Activated effector memory CD4-positive, alpha-beta T cell treated with Interleukin-2 at 50 U/mL for 16 hours (primary cell): ENCODE measurements around the gene PRH2.

Experiments used
- DNase-seq: peaks from one replicate; pipeline ENCODE4 v3.0.0-alpha.2; 2020

PRH2 gene

GRCh38 chr12:10928746-10929286 lies at the start of gene PRH2:
Gene PRH2, plus strand, starts transcription at chr12:10929236. Its CDS starts 38 bp downstream, at chr12:10929274.
- DNase-seq: no peak

DNA sequence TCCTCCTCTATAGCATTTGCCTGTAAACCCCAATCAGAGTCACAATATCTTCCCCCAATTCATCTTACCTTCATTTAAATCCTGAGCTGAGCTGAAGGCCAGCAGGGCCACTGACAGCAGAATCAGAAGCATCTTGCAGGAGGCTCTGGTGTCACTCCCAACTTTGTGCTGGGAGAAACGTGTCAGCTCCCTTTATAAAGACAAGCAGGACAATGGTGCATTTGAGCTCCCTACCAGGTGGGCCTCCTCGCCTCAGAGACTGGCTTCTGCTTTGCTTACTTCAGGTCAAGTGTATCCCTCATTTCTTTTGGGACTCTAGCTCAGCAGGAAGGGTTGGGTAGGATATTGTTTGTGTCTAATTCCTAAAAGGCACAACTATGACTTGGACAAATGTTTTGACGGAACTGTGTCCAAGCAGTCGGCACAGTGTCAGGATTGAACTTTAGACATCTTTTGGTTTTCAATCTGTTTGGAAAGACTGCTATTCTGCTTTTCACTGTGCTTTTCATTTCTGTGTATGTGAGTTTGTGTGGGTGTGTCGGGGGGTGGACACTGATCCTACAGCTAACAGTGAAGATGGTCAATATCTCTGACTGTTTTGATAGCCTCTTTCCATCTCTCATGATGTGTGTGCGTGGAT lies 44.8 kb upstream of the PRH2 start, which contains the start of gene PRH1:
Gene PRH1, minus strand, starts transcription at position 170 of the 640 bp plus-strand sequence. Its CDS starts 38 bp downstream, at position 132.
- DNase-seq: no peak

DNA sequence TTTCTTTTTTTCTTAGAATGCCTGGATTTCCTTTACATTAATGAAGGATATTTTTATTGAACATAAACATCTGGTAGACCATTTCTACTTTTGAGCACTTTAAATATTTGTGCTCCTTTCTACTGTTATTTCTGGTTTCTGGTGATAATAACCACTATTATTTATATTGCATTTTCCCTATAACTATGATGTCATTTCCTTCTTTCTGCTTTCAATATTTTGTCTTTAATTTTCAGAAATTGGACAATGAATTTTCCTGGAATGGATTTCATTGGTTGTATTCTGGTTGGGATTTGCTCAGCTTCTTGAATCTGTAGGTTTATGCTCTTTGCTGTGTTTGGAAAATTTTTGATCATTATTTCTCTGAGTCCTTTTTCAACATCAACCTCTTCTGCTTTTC lies 39.8 kb upstream of the PRH2 start:
- DNase-seq: no peak

GRCh38 chr12:10891937-10892336 lies 37.1 kb upstream of the PRH2 start:
- DNase-seq: no peak

DNA sequence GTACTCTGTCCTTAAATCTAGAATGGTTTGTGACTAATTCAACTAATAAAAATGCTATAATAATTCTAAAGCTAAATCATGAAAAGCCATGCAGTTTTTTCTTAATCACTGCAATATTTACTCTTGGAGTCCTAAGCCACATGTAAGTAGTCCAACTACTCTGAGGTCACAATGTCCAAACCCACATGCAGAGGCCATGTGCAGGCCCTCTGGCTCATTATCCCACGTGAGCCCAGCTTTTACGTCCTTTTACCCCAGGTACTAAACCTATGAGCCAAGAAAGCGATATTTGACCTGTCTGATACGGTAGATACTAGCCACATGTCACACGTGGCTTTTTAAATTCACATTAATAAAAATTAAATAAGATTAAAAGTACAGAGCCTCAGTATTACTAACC lies 32.2 kb upstream of the PRH2 start:
- no peak for DNase-seq

DNA sequence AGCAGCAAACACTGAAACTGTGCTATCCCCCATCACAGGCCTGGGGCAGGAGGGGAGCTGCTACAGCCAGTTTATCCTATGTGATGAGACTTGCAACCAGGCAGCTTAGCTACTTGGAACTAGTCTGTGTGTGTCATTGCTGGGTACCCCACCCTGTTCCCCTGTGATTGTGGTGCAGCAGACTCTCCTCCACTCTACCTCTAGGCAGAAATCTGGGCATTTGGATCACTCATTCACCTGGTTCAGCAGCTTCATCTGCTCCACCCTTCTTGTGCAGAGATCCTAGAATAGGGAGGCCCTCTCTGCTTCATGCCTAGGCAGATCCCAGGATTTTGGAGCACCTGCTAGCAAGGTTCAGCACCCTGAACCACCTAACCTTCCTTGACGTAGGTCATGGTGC lies 28.5 kb upstream of the PRH2 start:
- DNase-seq: no peak

GRCh38 chr12:10900972-10901371 lies 28.1 kb upstream of the PRH2 start:
- no peak for DNase-seq

DNA sequence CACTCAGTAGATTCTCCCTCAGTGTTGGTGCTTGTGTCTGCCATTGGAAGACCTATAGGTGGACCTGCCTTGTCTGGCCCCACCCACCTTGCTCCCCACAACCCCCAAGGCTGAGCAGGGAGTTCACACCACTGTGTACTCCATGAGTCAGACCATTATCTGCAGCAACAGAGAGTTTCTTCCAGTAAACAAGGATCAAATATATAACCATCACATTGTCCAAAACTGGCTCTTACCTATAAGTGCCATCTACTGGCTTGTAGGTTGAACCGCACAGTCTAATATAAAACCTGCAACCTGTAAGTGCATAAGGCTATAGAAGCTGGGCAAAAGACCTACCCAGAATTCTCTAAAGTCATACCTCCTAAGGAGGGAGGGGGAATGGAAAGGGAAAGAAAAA lies 27.6 kb upstream of the PRH2 start:
- no peak for DNase-seq

- DNase-seq: no peak
Observed at GRCh38 chr12:10904686-10905085, 24.4 kb upstream of the PRH2 start.

GRCh38 chr12:10909462-10909861 lies 19.6 kb upstream of the PRH2 start, which contains the start of gene TAS2R13:
Gene TAS2R13, minus strand, starts transcription at chr12:10909562. Its CDS starts 264 bp downstream, at chr12:10909298.
- no peak for DNase-seq

- no peak for DNase-seq
Observed at GRCh38 chr12:10910380-10910779, 18.7 kb upstream of the PRH2 start.

DNA sequence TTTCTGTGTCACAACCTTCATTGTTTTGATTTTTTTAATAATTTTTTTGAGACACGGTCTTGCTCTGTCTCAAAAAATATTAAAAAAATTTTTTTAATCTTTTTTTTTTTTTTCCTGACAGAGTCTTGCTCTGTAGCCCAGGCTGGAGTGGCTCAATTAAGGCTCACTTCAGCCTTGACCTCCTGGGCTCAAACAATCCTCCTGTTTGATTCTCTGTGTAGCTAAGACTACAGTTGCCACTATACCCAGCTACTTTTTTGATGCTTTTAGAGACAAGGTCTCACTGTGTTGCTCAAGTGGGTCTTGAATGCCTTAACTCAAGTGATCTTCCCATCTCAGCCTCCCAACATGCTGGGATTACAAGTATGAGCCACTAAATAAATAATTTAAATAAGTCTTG lies 9.2 kb upstream of the PRH2 start:
- no peak for DNase-seq

GRCh38 chr12:10926269-10926668 lies 2.8 kb upstream of the PRH2 start:
- DNase-seq: no peak

DNA sequence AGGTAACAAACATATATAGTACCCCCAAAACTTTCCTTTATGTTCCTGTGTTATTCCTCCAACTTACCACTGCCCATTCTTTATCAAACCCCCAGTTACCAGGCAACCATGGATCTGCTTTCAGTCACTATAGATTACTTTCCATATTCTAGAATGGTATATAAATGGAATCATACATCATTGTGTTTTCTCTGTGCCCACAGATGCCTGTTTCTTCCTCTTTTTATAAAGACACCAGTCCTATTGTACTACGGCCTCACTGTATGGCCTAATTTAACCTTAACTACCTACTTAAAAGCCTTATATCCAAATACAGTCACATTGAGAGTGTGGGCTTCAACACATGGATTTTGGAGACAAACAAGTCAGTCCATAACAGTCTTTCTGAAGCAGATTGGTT lies 7.5 kb downstream of the PRH2 start:
- DNase-seq: no peak

GRCh38 chr12:10939163-10939562 lies 10.1 kb downstream of the PRH2 start, which contains the start of gene TAS2R14:
Gene TAS2R14, minus strand, starts transcription at chr12:10939263. Its CDS starts 56 bp downstream, at chr12:10939207.
- DNase-seq: no peak

DNA sequence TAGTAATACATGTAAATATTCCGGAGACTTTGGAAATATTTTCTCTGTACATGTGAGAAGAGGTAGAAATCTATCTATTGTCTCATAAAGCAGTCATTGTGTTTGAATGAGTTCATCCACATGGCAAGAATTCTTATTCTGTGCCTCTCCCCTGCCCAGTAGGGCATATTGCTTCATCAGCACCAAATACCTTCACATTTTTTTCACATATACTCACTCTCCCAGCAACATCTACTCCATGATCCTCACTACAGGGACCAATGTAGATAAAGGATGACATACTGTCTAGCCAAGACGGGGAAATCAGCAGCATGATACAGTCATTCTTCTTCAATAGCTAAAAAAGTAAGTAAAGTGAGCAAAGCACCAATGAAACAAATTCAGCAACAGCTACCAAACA lies 11.4 kb downstream of the PRH2 start:
- DNase-seq: no peak

DNA sequence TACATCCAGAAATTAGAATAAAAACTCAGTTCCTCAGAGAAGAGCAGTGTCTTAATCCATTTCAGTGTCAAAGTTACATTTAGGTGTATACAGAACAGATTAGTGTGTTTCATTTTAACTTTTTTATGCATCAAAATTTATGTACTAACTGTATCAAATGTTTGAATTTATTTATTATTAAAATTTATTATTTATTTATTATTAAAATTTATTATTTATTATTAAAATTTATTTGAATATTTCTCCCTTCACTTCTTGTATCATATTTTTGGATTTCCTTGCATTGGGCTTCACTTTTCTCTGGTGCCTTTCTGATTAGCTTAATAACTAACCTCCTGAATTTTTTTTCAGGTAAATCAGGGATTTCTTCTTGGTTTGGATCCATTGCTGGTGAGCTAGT lies 12.3 kb downstream of the PRH2 start:
- no peak for DNase-seq

DNA sequence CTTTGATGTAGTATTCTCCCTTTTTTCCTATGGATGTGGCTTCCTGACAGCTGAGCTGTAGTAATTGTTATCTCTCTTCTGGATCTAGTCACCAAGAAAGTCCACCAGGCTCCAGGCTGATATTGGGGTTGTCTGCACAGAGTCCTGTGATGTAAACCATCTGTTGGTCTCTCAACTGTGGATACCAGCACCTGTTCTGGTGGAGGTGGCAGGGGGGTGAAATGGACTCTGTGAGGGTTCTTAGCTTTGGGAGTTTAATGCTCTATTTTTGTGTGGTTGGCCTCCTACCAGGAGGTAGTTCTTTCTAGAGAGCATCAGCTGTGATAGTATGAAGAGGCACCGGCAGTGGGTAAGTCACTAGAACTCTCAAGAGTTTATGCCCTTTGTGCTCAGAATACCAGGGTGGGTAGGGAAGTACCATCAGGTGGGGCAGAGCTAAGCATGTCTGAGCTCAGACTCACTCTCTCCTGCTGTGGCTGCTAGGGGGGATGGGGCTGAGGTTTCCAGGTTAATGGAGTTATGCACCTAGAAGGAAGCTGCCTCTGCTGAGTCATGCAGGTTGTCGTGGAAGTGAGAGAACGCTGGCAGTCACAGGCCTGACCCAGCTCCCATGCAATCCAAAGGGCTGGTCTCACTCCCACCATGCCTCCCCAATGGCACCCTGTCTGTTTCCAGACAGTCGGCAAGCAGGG lies 13.0 kb downstream of the PRH2 start:
- DNase-seq: no peak

GRCh38 chr12:10943167-10943566 lies 14.1 kb downstream of the PRH2 start:
- DNase-seq: no peak

GRCh38 chr12:10952645-10953044 lies 23.6 kb downstream of the PRH2 start:
- no peak for DNase-seq

DNA sequence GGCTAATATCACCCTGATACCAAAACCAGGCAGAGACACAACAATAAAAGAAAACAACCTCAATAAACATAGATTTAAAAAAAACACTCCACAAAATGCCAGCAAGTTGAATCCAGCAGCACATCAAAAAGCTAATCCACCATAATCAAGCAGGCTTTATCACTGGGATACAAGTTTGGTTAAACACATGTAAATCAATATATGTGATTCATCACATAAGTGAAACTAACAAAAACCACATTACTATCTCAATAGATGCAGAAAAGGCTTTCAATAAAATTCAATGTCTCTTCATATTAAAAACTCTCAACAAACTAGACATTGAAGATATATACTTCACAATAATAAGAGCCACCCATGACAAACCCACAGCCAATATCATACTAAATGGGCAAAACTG lies 27.0 kb downstream of the PRH2 start:
- no peak for DNase-seq

DNA sequence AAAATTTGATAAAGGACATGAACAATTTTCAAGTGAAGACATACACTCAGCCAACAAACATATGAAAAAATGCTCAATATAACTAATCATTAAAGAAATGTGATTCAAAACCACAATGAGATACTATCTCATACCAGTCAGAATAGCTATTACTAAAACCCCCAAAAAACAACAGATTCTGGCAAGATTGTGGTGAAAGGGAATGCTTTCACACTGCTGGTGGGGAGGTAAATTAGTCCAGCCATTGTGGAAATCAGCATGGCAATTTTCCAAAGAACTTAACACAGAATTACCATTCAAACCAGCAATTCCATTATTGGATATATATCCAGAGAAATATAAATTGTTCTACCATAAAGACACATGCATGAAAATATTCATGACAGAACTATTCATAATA lies 28.7 kb downstream of the PRH2 start:
- DNase-seq: no peak

GRCh38 chr12:10959804-10960203 lies 30.8 kb downstream of the PRH2 start:
- no peak for DNase-seq

GRCh38 chr12:10960211-10960610 lies 31.2 kb downstream of the PRH2 start:
- no peak for DNase-seq
